ENCODE results near the gene CXCL3.

The CXCL3 gene

DNA sequence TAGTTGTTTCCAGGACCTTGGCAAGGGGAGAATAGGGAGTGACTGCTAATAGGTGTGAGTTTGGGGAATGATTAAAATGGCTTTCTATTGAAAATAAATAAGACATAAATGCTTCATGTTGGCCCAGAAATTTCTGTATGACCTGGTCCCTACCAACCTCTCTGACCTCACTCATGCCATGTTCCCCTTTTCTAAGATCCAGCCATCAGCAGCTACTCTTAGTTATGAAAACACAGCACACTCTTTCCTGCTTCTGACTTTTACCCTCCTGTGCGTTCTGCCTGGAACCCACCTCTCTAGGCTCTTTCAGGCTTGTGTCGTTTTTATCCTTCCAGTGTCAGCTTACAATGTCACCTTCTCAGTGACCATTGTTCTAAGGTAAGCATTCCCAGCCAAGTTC is 25.2 kb downstream of the CXCL3 start:
- no peak for DNase-seq (ENCODE audit: low read depth)

DNA sequence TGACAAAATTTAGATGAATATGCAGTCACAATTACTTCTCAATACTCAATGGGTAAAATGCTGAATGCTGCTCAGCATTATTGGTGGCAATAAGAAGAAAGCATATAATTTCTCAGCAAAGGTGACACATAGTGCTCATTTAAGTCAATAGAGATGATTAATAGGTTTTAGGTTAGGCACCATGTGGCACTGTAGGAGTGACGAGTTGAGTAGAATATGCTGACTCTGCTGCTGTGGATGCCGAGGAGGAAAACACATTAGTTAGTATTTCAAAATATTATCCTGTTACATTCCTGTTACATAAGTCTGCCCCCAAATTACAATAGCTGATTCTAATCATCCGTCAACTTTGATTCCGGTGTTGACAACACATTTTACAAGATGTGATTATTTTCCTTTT is 26.4 kb downstream of the CXCL3 start:
- DNase-seq (ENCODE audit: low read depth): no peak

DNA sequence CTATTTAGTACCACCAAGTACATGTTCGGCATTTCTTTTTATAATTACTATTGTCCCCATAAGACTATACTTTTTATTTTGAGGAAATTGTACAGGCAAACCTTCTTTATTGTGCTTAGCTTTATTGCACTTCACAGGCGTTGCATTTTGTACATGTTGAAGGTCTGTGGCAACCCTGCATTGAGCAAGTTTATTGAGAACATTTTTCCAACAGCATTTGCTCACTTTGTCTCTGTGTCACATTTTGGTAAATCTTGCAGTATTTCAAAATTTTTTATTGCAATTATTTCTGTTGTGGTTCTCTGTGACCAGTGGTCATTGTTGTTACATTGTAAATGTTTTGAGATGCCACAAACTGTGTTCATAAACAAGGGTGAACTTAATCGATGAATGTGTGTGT is 29.2 kb downstream of the CXCL3 start:
- DNase-seq (ENCODE audit: low read depth): no peak

DNA sequence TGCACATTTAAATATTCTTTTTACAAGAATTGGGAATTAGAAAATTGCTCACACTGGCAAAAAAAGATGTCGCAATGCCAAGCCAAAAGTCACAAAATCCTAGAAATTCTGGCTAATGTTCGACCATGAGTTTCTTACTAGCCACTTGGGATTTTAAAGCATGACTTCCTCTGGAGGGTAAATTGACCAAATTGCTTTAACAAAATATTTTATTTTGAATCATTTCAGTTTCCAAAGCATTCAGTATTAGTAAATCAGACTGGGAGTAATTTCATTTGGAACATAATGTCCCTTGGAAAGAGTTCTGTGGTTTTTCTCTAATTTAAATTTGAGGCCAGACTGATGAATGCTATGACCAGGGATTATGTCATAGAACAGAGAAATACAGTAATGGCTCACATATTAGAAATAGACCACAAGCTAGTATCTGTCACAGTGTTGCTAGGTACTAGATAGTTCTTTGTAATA is 32.4 kb downstream of the CXCL3 start:
- DNase-seq (ENCODE audit: low read depth): no peak

DNA sequence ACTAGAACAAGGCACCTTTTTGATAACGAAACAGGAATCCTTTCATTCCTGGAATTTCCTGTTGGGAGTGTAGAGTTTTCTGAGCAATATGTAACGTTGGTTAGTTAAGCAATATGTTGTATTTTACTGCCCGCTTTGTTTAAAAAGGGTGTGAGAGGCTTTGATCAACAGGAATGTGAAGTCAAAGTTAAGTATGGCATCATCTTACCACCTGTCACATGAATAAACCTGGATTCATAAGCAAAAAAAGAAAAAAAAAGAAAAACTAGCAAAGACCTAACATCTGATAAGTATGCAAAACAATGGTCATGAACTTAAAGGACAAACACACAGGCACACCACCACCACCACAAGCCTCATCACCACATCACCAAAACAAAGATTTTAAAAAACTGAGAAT is 33.0 kb downstream of the CXCL3 start:
- DNase-seq (ENCODE audit: low read depth): no peak

DNA sequence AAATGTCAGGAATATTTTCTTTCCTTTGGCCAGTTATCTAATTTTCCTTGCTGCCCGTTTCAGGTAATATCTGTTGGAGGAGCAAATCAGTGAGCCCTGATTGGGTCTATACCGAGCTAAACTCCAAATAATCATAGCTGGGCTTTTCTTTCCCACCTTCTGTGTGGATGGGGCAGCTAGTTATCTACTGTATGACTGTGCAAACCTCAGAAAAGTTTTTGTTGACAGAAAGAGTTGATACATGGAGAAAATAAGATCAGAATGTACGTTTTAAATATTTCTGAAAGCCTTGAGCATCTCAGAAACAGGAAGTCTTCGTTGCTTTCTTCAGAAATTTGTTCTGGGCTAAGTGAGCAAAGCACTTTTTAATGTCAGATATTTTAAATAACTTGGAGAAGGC is 33.8 kb downstream of the CXCL3 start:
- no peak for DNase-seq (ENCODE audit: low read depth)

DNA sequence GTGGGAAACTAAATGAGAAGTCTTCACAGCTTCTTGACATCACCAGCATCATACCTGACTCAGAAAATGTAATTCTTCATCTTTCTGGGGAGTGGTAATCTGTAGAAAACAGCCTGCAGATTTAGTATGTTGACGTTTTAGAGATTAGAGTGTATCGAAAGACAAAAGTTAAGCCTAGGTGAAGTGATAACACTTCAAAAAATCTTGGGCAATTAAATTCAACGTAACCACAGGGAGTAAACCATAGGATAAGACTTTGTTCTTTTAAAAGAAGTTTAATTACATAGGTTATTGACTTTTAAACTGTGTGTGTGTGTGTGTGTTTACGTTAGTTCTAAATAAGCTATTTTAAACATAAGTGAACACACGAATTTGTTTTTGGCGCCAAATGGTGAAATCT is 38.2 kb downstream of the CXCL3 start:
- DNase-seq (ENCODE audit: low read depth): no peak

DNA sequence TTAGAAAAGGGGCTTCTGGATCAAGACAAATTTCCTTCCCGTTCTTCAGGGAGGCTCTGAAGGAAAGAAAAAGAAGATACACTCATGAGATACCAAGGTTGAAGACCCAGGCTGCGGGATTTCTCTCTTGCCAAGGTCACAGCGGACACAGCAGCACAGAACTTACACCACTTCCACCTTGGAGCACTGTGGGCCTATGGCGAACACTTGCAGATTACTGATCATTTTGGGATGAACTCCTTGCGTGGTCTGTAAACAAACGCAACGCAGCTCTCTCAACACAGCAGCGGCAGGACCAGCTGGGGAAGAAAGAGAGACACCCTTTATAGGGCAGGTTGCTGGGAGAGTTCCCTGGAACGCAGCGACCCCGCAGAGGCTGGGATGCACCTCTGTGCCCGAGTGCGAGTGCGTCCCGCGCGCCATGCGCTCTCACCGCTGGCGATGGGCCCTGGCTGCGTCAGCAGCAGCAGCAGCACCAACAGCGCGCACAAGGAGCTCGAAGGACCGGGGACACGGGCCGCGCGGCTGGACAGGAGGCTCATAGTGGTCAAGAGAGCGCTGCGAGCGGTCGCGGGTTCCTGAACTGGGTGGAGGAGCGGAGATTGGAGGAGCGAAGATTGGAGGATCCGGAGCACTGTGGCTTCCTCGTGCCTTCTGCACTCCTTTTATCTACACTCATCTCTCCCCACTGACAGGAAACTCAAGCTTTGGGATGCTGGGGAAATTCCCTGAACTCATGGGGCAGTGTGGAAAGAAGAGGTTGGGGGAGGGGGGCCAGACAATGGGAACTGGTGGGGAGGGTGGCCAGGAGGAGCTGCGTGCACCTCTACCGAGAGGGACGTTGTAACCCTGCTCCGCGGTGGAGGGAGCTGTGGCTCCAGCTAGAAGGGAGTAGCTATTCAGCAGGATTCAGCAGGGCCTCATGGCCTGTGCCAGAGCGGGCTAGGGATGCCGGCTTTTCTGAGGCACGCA is 40.2 kb downstream of the CXCL3 start, which contains the start of gene CXCL5:
Gene CXCL5 (minus strand): TSS at position 638 of the 972 bp plus-strand sequence. CDS start 96 bp downstream, at position 542.
- DNase-seq (ENCODE audit: low read depth): no peak

DNA sequence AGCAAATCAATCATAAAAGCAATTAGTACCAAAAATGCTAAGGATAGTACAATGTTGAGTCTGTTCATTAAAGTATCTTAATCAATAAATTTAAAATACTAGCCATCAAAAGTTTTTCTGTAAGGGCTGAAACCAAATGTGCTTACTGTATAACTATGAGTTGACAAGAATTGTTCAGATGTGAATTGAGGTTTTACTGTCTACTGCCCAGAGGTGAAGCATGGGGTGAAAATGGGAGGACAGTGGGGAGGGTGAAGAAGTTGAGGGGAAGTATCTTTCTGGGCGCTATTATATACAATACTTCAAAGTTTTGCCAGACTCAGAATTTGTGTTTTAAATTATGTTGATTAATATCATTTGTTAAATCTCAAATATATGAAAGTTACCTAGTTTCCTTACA is 46.4 kb downstream of the CXCL3 start:
- DNase-seq (ENCODE audit: low read depth): no peak

DNA sequence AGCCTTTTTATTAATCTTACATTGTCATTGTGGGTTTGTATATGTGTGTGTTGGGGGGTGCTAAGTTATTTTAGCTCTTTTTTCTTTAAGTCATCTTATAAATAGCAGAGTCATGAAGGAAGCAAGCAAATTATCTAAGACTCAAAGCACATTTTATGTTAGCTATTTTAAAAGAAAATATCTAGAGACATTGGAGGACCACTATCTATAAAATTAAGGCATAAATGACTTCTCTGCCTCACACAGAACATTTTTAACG is 46.8 kb downstream of the CXCL3 start:
- DNase-seq (ENCODE audit: low read depth): no peak

DNA sequence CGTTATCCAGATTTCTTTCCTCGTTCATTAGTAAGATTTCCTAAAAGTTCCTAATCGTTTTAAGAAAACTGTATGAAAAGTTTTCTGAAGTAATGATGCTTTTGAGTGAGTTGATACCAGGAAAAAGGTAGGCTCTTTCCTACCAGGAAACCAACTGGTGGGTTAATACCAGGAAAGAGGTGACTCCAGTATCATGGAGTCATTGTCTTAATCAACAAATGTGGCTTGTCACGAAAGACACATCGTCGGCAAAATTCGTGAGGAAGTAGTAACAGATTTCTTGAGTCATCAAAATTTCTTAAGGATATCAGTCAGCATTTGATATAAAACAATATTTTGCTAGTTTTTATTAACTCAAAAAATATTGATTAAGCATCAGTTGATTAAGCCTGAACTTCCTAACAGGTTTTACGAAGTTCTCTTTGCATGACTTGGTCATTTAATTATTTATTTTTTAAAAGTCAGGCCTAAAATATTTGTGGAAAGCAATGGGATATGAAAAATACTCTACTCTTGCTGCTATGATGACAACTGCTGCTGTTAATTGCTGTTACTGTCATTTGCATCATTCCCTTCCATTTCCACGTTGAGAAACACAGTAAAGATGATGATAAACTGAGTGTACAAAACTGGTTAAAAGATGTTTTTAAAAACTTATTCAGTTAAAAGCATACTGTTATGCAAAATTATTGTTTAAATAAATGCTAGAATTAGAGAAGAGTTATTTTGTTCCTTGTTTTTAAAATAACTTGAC is 47.3 kb downstream of the CXCL3 start:
- no peak for DNase-seq (ENCODE audit: low read depth)

DNA sequence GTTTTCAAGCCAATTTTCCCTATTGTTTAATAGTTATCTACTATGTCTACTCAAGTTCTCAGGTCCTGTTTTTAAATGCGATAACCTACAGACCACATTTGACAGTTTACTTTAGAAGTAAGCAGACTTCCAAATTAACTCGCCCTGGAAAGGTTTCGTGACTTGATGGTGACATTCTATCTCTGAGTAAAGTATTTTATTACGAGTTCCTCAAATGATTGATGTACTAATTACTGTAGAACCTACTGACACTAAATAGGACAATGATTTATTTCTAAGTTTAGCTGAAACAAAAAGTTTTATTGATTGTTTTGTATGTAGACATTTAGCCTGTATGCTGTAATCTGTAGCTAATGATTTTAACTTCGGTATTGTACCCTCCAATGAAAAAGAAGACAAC is 48.6 kb downstream of the CXCL3 start:
- DNase-seq (ENCODE audit: low read depth): no peak

DNA sequence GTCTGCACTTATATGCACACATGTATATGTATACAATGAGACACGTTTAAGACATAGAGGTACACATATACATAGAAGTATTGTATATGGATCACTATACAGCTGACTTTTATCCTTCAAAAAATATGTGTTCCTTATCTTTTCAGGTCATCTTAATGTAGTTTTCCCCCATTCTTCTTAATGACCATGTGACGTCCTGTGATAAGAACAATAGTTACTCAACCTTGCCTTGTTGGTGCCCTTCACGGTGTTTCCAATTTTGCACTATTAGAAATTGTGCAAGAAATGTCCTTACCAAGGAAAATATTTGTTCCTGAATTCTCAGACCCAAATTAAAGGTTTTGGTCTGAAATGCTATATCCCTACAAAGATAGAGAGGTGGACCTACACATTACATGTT is 49.5 kb downstream of the CXCL3 start:
- DNase-seq (ENCODE audit: low read depth): no peak

DNA sequence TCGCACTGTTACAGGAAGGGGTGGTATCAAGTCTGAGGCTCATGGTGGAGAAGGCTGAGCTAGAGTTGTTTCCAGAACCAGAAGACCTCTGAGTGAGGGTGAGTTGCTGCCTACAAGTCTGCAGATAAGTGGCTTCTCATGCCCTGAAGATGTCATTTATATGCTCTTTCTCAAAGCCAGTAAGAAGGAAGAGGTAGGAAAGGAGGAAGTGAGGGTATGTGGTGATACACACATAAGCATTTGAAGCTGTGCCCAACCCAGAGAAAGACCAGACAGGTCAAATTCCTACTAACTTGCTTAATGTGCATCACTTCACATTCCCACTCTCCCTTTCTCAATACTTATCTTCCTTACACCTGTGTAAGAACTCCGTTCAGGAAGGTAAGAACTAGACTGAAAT is 50.4 kb downstream of the CXCL3 start, which contains the start of gene PPBP:
Gene PPBP (minus strand): TSS at position 130 of the 400 bp plus-strand sequence. CDS start 87 bp downstream, at position 43.
- no peak for DNase-seq (ENCODE audit: low read depth)
